Progenitor cell of endocrine pancreas (in vitro differentiated cells): ENCODE measurements around the gene ZNHIT2. TPM values are rescaled to one million over a fixed set of nuclear protein-coding genes. Genes with fewer than 3 reads are reported as not detected.

Experiments
- DNase-seq: peaks from one replicate; pipeline ENCODE4 v3.0.0; 2021; ENCODE audit warnings: low spot score; ENCODE audit not compliant: unreplicated experiment
- H3K27ac Mint-ChIP-seq: 2 replicates; pipeline ENCODE4 v1.8.0; 2021; ENCODE audit warnings: mild to moderate bottlenecking, moderate library complexity, mixed read lengths
- H3K27me3 Mint-ChIP-seq: 2 replicates; pipeline ENCODE4 v1.8.0; 2021; ENCODE audit warnings: mixed read lengths
- H3K36me3 Mint-ChIP-seq: 2 replicates; pipeline ENCODE4 v1.8.0; 2022; ENCODE audit warnings: mixed read lengths; ENCODE audit not compliant: insufficient read depth
- H3K4me1 Mint-ChIP-seq: 2 replicates; pipeline ENCODE4 v1.8.0; 2021; ENCODE audit warnings: low read depth, mixed read lengths
- H3K4me3 Mint-ChIP-seq: 2 replicates; pipeline ENCODE4 v1.8.0; 2021; ENCODE audit warnings: low read depth, mild to moderate bottlenecking, moderate library complexity, mixed read lengths
- H3K9me3 Mint-ChIP-seq: 2 replicates; pipeline ENCODE4 v1.8.0; 2021; ENCODE audit warnings: low read depth, mixed read lengths
- CTCF ChIP-seq: fragments of 200-600 bp; sonication (generic); IDR thresholded peaks from one replicate; pipeline ENCODE4 v1.5.0; 2021; ENCODE audit warnings: antibody characterized with exemption, mild to moderate bottlenecking; ENCODE audit not compliant: unreplicated experiment
- total RNA-seq: library from RNA; stranded (reverse); gene quantifications from 2 replicates; pipeline ENCODE4 v1.2.1, GENCODE V29; 2021

Gene ZNHIT2
- total RNA-seq, 1 donor from 2014 or later = 11.8 TPM

DNA sequence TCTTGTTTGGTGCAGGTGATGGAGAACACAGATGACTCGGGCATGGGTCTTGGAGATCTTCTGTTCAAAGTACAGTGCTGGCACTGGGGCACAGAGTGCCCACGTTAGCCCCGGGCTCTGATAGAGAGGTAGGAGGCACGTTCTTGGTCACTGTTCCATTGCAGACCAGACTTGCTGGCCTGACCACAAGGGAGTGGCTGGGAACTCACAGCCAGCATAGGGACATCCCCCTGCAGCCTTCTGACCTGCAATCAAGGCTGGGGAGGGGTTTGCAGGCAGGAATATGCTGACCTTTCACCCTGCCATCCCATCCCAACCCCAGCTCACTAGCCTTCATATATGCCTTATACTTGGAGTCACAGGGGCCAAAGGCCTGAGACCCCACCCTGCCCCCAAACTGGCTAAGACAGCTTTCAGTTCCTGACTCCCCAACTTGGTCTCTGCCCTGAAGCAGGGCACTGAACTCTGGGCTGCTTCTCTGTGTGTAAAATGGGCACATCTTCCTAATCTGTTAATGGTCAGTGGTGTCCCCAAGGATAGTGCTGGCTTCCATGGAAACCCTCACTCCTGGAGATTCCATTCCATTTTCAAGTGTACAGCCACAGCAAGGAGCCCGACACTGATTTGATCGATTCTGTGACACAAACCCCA is 9.2 kb upstream of the ZNHIT2 start:
- no peaks in the 10 kb centered on the region for H3K27me3 Mint-ChIP-seq
- no peak overlapping the region for H3K27ac Mint-ChIP-seq
- peaks cover 4% of the 10 kb centered on the region for H3K36me3 Mint-ChIP-seq

DNA sequence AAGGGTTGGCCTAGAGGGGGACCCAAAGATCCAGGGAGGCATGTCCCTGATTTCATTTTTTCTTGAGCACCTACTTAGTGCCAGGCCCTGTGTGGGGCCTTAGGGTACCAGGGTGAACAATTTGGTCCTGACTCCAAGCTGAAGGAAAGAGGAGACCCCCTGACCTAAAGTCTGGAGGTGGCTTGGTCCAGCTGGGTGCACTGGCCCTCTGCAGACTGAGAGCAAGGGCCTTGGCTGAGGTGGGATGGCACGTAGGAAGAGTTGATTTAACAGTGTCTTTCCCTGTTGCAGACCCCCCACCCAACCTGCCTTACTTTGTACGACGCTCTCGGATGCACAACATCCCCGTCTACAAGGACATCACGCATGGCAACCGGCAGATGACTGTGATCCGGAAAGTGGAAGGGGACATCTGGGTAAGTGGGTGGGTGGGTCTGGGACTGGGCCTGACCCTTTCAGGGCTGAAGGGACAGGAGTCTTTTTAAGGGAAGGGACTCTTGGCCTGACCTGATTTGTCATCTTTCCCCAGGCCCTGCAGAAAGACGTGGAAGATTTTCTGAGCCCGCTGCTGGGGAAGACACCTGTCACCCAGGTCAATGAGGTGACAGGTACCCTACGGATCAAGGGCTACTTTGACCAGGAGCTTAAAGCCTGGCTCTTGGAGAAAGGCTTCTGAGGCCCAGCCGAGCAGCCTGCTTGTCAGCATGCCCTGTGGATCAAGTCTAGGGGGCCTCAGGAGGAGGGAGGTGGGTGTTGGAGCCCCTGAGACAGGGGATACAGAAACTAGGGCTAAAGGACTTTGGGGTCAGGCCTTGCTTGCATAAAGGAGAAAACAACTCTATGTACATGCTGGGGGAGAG is 7.9 kb upstream of the ZNHIT2 start:
- TF ChIP-seq CTCF = no peak

More for the DNA sequence above, 9.2 kb upstream of the ZNHIT2 start:
- no peak for DNase-seq
- no peak for TF ChIP-seq CTCF
- Mint-ChIP-seq H3K4me3 (no peak overlapping the region), H3K4me1 (peaks cover 6% of the 10 kb centered on the region), H3K9me3 (no peaks in the 10 kb centered on the region)

DNA sequence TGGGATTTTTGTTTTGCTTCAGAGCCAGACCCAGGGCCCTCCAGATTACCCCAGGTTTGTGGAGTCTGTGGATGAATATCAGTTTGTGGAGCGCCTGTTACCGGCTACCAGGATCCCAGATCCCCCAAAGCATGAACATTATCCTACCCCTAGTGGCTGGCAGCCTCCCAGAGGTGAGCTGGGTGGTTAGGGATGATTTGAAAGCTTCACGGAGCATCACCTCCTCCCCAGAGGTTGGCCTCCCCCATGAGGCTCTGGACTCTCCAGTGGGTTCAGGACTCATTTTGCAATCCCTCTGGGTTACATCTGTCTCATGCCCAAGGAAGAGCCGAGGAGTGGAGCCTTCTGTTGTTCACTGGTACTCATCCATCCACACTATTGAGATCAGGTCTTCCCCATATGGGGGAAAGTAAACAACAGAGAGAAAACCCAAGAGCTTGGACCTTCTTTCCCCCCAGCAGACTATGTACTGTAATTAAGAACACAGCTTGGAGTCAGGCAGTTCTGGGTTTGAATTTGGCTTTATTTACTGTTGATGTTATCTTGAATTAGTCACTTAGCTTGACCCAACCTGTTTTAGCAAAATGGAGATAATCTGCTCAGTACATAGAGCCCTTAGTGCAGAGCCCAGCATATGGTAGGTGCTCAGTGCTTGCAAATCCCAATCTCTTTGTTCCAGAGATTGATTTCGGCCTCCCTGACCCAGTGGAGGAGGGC is 7.1 kb upstream of the ZNHIT2 start:
- no peaks in the 10 kb centered on the region for H3K27me3 Mint-ChIP-seq
- no peaks in the 10 kb centered on the region for H3K9me3 Mint-ChIP-seq
- DNase-seq = no peak
- H3K36me3 Mint-ChIP-seq = peaks cover 5% of the 10 kb centered on the region
- TF ChIP-seq CTCF = no peak
- H3K27ac Mint-ChIP-seq = no peak overlapping the region
- peaks cover 12% of the 10 kb centered on the region for H3K4me1 Mint-ChIP-seq
- peak overlapping the region; percentile 22 for H3K4me3 Mint-ChIP-seq

More for the DNA sequence above, 7.9 kb upstream of the ZNHIT2 start:
- Mint-ChIP-seq H3K27ac (no peak overlapping the region), H3K9me3 (no peaks in the 10 kb centered on the region), H3K36me3 (peaks cover 5% of the 10 kb centered on the region), H3K4me3 (no peak overlapping the region), H3K27me3 (no peaks in the 10 kb centered on the region), H3K4me1 (peaks cover 12% of the 10 kb centered on the region)
- DNase-seq = no peak

GRCh38 chr11:65121865-65122696 is 4.6 kb upstream of the ZNHIT2 start, which contains the start of the genes FAU and MRPL49:
TSS of gene FAU (minus strand) at chr11:65122134. CDS start at chr11:65121813, 321 bp downstream.
TSS of gene MRPL49 (plus strand) at chr11:65122321. CDS start at chr11:65122347, 26 bp downstream.
- DNase-seq = peak; percentile 93
- Mint-ChIP-seq H3K27me3 (no peaks in the 10 kb centered on the region), H3K36me3 (peaks cover 16% of the 10 kb centered on the region), H3K4me1 (peaks cover 14% of the 10 kb centered on the region), H3K9me3 (no peaks in the 10 kb centered on the region), H3K27ac (peak within 1 kb of the TSS; percentile 98), H3K4me3 (peak within 1 kb of the TSS; percentile 100)
- no peak for TF ChIP-seq CTCF
